Smooth muscle cell (in vitro differentiated cells): ENCODE data around the gene PBX1. TPM values are rescaled to one million over a fixed set of nuclear protein-coding genes. Genes with fewer than 3 reads are reported as not detected.

Source experiments
- DNase-seq: peaks from one replicate; lab custom pipeline; 2025; ENCODE audit not compliant: unreplicated experiment; lab: John Stamatoyannopoulos, UW
- H2AFZ ChIP-seq: fragments of 200-600 bp; sonication (generic); 2 replicates; pipeline ENCODE4 v1.6.0; 2016; ENCODE audit warnings: antibody characterized with exemption, low read depth, mild to moderate bottlenecking
- H3F3A ChIP-seq: fragments of 200-600 bp; sonication (generic); 2 replicates; pipeline ENCODE4 v1.6.0; 2017; ENCODE audit warnings: antibody characterized with exemption, low read depth
- H3K27ac ChIP-seq: fragments of 200-600 bp; sonication (generic); 2 replicates; pipeline ENCODE4 v1.5.1; 2016; ENCODE audit warnings: low read depth, mild to moderate bottlenecking
- H3K27me3 ChIP-seq: fragments of 200-600 bp; sonication (generic); 2 replicates; pipeline ENCODE4 v1.6.1; 2016; ENCODE audit warnings: low read depth, mild to moderate bottlenecking
- H3K36me3 ChIP-seq: fragments of 200-600 bp; sonication (generic); 2 replicates; pipeline ENCODE4 v1.5.1; 2016; ENCODE audit warnings: low read depth
- H3K4me1 ChIP-seq: fragments of 200-600 bp; sonication (generic); 2 replicates; pipeline ENCODE4 v1.5.1; 2016; ENCODE audit warnings: low read depth
- H3K4me2 ChIP-seq: fragments of 200-600 bp; sonication (generic); 2 replicates; pipeline ENCODE4 v1.6.0; 2016; ENCODE audit warnings: mild to moderate bottlenecking
- H3K4me3 ChIP-seq: fragments of 200-600 bp; sonication (generic); 2 replicates; pipeline ENCODE4 v1.5.1; 2016; ENCODE audit warnings: mild to moderate bottlenecking
- H3K79me2 ChIP-seq: fragments of 200-600 bp; sonication (generic); 2 replicates; pipeline ENCODE4 v1.6.0; 2016; ENCODE audit warnings: low read depth, mild to moderate bottlenecking
- H3K9ac ChIP-seq: fragments of 200-600 bp; sonication (generic); 2 replicates; pipeline ENCODE4 v1.6.0; 2016; ENCODE audit warnings: low read depth
- H3K9me3 ChIP-seq: fragments of 200-600 bp; sonication (generic); replicated peaks from 2 replicates; pipeline ENCODE4 v1.5.1; 2016; ENCODE audit warnings: low read depth
- H4K20me1 ChIP-seq: fragments of 200-600 bp; sonication (generic); 2 replicates; pipeline ENCODE4 v1.6.0; 2016; ENCODE audit warnings: low read depth
- CTCF ChIP-seq: fragments of 200-600 bp; sonication (generic); IDR thresholded peaks from 2 replicates; pipeline ENCODE4 v1.5.1; 2017; ENCODE audit warnings: borderline replicate concordance, mild to moderate bottlenecking, antibody characterized with exemption; ENCODE audit not compliant: insufficient read depth, poor library complexity, severe bottlenecking
- WGBS: methylation state at CpG from one replicate; pipeline ENCODE4 v1.1.7; 2016; ENCODE audit warnings: low lambda C conversion rate; 5-methylcytosine and 5-hydroxymethylcytosine counted together
- polyA plus RNA-seq: library from polyadenylated mRNA; unstranded; fragments of >200 nt; fragmentation: Nextera tagmentation; extraction: Ambion mirVana; gene quantifications from 2 replicates; pipeline ENCODE4 v1.2.1, GENCODE V29; 2016
- total RNA-seq: library from RNA; depleted of rRNA; stranded (reverse); fragments of >200 nt; gene quantifications from 2 replicates; pipeline ENCODE4 v1.2.3, GENCODE V29; 2014

The PBX1 gene
- total and polyA plus RNA-seq, 2 experiments from 2014 or later, result 8.1 to 70.8 TPM

- 11% methylated on average over 4 of the region's 4 CpGs for WGBS
- H3K9me3 ChIP-seq, result no peaks in the 10 kb centered on the region
- H3K4me3 ChIP-seq, result no peak overlapping the region
- DNase-seq, result no peak
- no peak overlapping the region for H2AFZ ChIP-seq
- H3K79me2 ChIP-seq, result peaks cover 30% of the 10 kb centered on the region
- peak overlapping the region; percentile 71 for H3K4me2 ChIP-seq
- H3K27ac ChIP-seq, result peak overlapping the region; percentile 98
- H3F3A ChIP-seq, result peaks cover 53% of the 10 kb centered on the region
- peak overlapping the region; percentile 82 for H3K9ac ChIP-seq
- H4K20me1 ChIP-seq, result no peaks in the 10 kb centered on the region
- H3K27me3 ChIP-seq, result no peaks in the 10 kb centered on the region
- no peak for TF ChIP-seq CTCF
- H3K4me1 ChIP-seq, result peaks cover 64% of the 10 kb centered on the region
- H3K36me3 ChIP-seq, result no peaks in the 10 kb centered on the region
These were observed 213.7 kb downstream of the PBX1 start for GRCh38 chr1:164772635-164773034.

- Histone ChIP-seq H3K9me3 (no peaks in the 10 kb centered on the region), H3K4me1 (peaks cover 60% of the 10 kb centered on the region), H2AFZ (no peak overlapping the region), H3K4me2 (peak overlapping the region; percentile 47), H4K20me1 (no peaks in the 10 kb centered on the region), H3K27ac (peak overlapping the region; percentile 98), H3K4me3 (no peak overlapping the region), H3K36me3 (no peaks in the 10 kb centered on the region), H3K79me2 (peaks cover 35% of the 10 kb centered on the region), H3F3A (peaks cover 51% of the 10 kb centered on the region), H3K9ac (peak overlapping the region; percentile 60), H3K27me3 (no peaks in the 10 kb centered on the region)
- no peak for TF ChIP-seq CTCF
- no peak for DNase-seq
- 75% methylated on average over 5 of the region's 5 CpGs for WGBS
These were observed 214.1 kb downstream of the PBX1 start for GRCh38 chr1:164773102-164773501.

GRCh38 chr1:164774413-164774812 is 215.4 kb downstream of the PBX1 start:
- Histone ChIP-seq H3K27ac (peak overlapping the region; percentile 98), H3K9me3 (no peaks in the 10 kb centered on the region), H3K4me1 (peaks cover 57% of the 10 kb centered on the region), H3K9ac (peak overlapping the region; percentile 60), H3K27me3 (no peaks in the 10 kb centered on the region), H3K4me2 (peak overlapping the region; percentile 80), H4K20me1 (no peaks in the 10 kb centered on the region), H3K36me3 (no peaks in the 10 kb centered on the region), H3K4me3 (peak overlapping the region; percentile 16), H3K79me2 (peaks cover 40% of the 10 kb centered on the region), H2AFZ (no peak overlapping the region), H3F3A (peaks cover 38% of the 10 kb centered on the region)
- 57% methylated on average over 4 of the region's 4 CpGs for WGBS
- peak; percentile 26 for TF ChIP-seq CTCF
- no peak for DNase-seq
